Ascending aorta (tissue), 2 donors: ENCODE data around the gene FOXJ3. TPM values are rescaled to one million over a fixed set of nuclear protein-coding genes. Genes with fewer than 3 reads are reported as not detected.

Experiments
- DNase-seq, 2 donors: peaks; one replicate each; pipeline ENCODE4 v3.0.0-alpha.2; 2019; ENCODE audit warnings: low spot score in 2 of 2
- H3K27ac ChIP-seq, 2 donors: fragments of 200-600 bp; sonication (generic); one replicate each; pipeline ENCODE4 v1.5.1; 2016 to 2017; ENCODE audit warnings: mild to moderate bottlenecking in 1 of 2
- H3K27me3 ChIP-seq: fragments of 200-600 bp; sonication (generic); one replicate; pipeline ENCODE4 v1.5.1; 2017
- H3K36me3 ChIP-seq, 2 donors: fragments of 200-600 bp; sonication (generic); one replicate each; pipeline ENCODE4 v1.5.1; 2016
- H3K4me1 ChIP-seq, 2 donors: fragments of 200-600 bp; sonication (generic); one replicate each; pipeline ENCODE4 v1.5.1; 2016 to 2017; ENCODE audit warnings: mild to moderate bottlenecking in 1 of 2
- H3K4me3 ChIP-seq, 2 donors: fragments of 200-600 bp; sonication (generic); one replicate each; pipeline ENCODE4 v1.5.1; 2016 to 2017; ENCODE audit warnings: mild to moderate bottlenecking in 1 of 2
- H3K9me3 ChIP-seq, 2 donors: fragments of 200-600 bp; sonication (generic); one replicate each; pipeline ENCODE4 v1.5.1; 2016
- intact Hi-C: fragments of 100-400 bp; cut with DNase I; formaldehyde crosslinking; loops from one replicate; pipeline ENCODE4 v1.15.1; 2023
- total RNA-seq: library from RNA; depleted of rRNA; stranded (reverse); fragments of >200 nt; gene quantifications from one replicate; pipeline ENCODE4 v1.1.0, GENCODE V29; 2016
- TF ChIP-seq, protein P1 (sequence below), 3 experiments: fragments of 200-600 bp in 2 of 3; fragments of 450-650 bp in 1 of 3; sonication (generic) in 2 of 3; IDR thresholded peaks; one replicate each; pipeline ENCODE4 v1.5.1; 2016 to 2019; ENCODE audit warnings: antibody characterized with exemption in 3 of 3, mild to moderate bottlenecking in 1 of 3, moderate library complexity in 1 of 3

FOXJ3 gene
- total RNA-seq, 1 donor from 2014 or later: 62.8 TPM

DNA sequence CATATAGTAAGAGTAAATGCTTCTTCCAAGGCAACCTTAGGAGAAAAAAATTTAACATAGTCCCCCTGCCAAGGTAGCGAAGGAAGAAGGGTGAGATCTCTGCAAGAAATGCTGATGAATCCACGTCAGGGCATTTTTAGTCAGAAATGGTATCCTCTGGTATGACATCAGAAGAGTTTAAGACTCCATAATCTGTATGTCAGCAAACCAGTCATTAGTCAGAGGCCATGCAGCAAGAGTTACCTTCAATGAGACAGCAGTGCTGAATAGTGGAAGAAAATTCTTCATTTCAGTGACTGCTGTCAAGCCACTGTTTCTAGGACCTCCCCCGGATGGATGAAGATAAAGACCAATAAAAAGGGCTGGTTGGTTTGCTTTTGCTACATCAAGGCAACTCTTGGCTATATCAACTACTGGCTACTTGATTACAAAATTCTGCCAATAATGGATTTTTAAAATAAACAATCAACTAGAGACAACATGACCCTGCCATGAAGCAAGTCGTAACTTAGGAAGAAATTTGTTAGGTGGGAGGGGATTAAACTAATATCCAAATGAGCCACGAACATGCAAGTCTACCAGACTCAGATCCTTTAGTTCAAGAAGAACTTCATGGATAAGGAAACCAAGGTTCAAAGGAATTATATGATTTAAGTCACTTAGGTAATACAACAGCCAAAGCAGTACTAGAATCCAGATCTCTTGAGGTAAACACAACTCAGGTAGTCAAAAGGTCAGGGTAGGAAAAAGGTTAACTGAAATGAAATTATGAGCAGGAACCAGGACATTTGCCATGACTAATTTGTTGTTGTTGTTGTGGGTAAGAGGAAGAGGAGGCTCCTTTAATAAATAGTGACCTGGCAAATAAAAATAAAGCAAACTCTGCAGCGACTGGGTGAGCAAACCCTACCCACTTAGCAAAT is 144.8 kb downstream of the FOXJ3 start:
- Histone ChIP-seq H3K4me1 (no peaks in the 10 kb centered on the region), H3K36me3 (peaks cover 15 to 53% of the 10 kb centered on the region in 2 donors), H3K27ac (no peak overlapping the region), H3K27me3 (no peaks in the 10 kb centered on the region), H3K4me3 (no peak overlapping the region), H3K9me3 (no peaks in the 10 kb centered on the region)
- intact Hi-C loops: no loop called here
- no peak for DNase-seq
- TF ChIP-seq, protein P1, sequence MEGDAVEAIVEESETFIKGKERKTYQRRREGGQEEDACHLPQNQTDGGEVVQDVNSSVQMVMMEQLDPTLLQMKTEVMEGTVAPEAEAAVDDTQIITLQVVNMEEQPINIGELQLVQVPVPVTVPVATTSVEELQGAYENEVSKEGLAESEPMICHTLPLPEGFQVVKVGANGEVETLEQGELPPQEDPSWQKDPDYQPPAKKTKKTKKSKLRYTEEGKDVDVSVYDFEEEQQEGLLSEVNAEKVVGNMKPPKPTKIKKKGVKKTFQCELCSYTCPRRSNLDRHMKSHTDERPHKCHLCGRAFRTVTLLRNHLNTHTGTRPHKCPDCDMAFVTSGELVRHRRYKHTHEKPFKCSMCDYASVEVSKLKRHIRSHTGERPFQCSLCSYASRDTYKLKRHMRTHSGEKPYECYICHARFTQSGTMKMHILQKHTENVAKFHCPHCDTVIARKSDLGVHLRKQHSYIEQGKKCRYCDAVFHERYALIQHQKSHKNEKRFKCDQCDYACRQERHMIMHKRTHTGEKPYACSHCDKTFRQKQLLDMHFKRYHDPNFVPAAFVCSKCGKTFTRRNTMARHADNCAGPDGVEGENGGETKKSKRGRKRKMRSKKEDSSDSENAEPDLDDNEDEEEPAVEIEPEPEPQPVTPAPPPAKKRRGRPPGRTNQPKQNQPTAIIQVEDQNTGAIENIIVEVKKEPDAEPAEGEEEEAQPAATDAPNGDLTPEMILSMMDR (IDR thresholded peaks at IDR 0.05): no peak

DNA sequence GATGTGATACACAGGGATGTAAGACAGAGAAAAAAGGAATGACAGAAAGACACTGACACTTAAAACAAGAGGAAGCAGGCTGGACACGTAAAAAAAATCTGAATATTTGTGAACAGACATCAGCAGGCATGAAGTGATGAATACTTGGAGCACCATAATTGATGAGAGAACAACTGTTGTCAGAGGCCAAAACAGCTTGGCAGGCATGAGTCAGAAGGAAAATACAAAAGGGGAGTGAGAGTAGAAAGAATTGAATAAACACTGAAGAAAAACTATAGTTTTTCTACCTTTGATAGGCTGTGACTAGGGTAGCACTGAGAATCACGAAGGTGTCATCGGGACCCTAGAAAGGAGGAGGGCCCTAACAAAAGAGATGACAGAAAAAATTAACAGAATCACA is 148.9 kb downstream of the FOXJ3 start:
- Histone ChIP-seq H3K36me3 (peaks cover 15 to 37% of the 10 kb centered on the region in 2 donors), H3K4me3 (no peak overlapping the region), H3K4me1 (no peaks in the 10 kb centered on the region), H3K27ac (no peak overlapping the region), H3K9me3 (no peaks in the 10 kb centered on the region), H3K27me3 (no peaks in the 10 kb centered on the region)
- TF ChIP-seq, protein P1 (IDR thresholded peaks at IDR 0.05): no peak
- intact Hi-C loops: no loop called here
- DNase-seq: no peak

DNA sequence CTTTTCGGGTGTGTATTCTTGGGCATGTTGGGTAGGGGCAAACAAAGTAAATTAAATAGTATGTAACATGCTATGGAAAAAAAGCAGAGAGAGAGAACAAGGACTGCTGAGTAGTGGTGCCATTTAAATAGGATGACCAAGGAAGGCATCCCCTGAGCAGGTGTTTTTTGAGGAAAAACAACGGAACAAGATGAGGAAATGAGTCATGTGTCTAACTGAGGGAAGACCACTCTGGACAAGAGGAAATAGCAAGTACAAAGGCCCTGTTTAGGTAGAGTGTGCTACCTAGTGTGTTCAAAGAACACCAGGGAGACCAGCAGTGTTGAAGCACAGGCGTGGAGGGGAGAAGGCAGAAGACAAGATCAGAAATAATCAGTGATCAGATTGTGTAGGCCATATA is 150.4 kb downstream of the FOXJ3 start:
- Histone ChIP-seq H3K27me3 (no peaks in the 10 kb centered on the region), H3K4me1 (peaks cover 0 to 4% of the 10 kb centered on the region in 2 donors), H3K36me3 (peaks cover 6 to 21% of the 10 kb centered on the region in 2 donors), H3K27ac (no peak overlapping the region), H3K9me3 (no peaks in the 10 kb centered on the region), H3K4me3 (no peak overlapping the region)
- TF ChIP-seq, protein P1 (IDR thresholded peaks at IDR 0.05): no peak
- intact Hi-C loops: no loop called here
- no peak for DNase-seq

DNA sequence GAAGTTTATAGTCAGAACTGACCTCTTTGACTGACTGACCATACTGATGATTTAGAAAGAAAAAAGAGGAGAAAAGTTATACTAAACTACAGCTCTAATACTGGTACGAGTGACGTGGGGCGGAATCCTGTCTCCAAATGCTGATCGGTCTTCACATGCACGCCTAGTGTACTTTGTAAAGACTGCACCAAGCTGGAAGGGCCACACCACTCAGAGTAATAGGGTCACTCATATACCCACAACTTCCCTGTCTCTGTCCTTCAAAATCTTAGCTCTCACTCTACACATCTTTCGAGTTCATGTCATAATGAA is 151.1 kb downstream of the FOXJ3 start:
- intact Hi-C loops: no loop called here
- TF ChIP-seq, protein P1 (IDR thresholded peaks at IDR 0.05): no peak
- Histone ChIP-seq H3K36me3 (peaks cover 1 to 19% of the 10 kb centered on the region in 2 donors), H3K9me3 (no peaks in the 10 kb centered on the region), H3K4me1 (peaks cover 0 to 11% of the 10 kb centered on the region in 2 donors), H3K27ac (no peak overlapping the region), H3K4me3 (no peak overlapping the region), H3K27me3 (no peaks in the 10 kb centered on the region)
- no peak for DNase-seq

DNA sequence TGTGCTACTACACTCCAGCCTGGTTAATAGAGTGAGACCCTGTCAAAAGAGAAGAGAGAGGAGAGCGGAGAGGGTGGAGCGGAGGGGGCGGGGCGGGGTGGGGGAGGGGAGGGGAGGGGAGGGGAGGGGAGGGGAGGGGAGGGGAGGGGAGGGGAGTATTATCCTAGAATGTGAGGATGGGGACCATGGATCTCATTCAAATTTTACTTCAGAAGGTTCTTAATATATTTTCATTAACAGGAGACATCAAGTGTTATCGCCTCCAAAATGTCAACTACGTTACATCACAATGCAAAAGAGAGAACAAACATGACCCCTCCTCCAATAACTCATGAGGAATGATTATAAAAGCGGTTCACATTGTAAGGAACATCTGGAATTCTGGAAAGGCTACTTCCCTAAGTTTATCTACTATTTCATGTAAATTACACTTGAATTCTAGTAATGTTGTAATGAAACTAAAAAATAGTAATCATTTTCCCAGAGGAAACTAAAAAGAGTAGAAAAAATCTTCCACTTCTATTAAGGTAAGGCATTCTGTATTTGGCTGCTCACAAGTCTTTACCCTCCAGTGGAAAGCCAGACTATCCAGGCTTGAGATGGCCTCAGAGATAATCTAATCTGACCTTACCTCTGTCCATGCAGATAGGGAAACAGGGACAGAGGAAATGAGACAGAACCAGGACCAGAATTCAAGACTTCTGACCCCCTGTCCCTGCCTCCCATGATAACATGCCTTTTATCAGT is 151.7 kb downstream of the FOXJ3 start:
- TF ChIP-seq, protein P1 (IDR thresholded peaks at IDR 0.05): no peak
- Histone ChIP-seq H3K27me3 (no peaks in the 10 kb centered on the region), H3K27ac (no peak overlapping the region), H3K36me3 (peaks cover 0 to 14% of the 10 kb centered on the region in 2 donors), H3K4me3 (no peak overlapping the region), H3K9me3 (no peaks in the 10 kb centered on the region), H3K4me1 (peaks cover 0 to 16% of the 10 kb centered on the region in 2 donors)
- intact Hi-C loops: no loop called here
- no peak for DNase-seq
